Measurements from ENCODE around the gene KCNIP2.

GRCh38 chr10:101886521-101887312, 43.1 kb upstream of the KCNIP2 start:
- no peak for TF ChIP-seq CTCF (IDR thresholded peaks at IDR 0.05)
- no peak for TF ChIP-seq POLR2A (IDR thresholded peaks at IDR 0.05)

Data from right lobe of liver (tissue), 4 donors.